AG09319 (cell line): ENCODE results near the gene C1QTNF6.
"Not testable (repeated sequence)": the region's sequence is repeated elsewhere in the genome, so short reads cannot be mapped to it uniquely, and the experiment has no call there.

ENCODE experiments used
- DNase-seq: peaks from one replicate; pipeline ENCODE4 v3.0.0-alpha.2; 2010; ENCODE audit warnings: low read depth; ENCODE audit errors: extremely low read depth
- TF ChIP-seq, protein P1 (sequence below): IDR thresholded peaks from 2 replicates; pipeline ENCODE4 v1.5.1; 2011; ENCODE audit warnings: low read depth, mild to moderate bottlenecking, inconsistent platforms, low read length, moderate library complexity

Gene C1QTNF6

DNA sequence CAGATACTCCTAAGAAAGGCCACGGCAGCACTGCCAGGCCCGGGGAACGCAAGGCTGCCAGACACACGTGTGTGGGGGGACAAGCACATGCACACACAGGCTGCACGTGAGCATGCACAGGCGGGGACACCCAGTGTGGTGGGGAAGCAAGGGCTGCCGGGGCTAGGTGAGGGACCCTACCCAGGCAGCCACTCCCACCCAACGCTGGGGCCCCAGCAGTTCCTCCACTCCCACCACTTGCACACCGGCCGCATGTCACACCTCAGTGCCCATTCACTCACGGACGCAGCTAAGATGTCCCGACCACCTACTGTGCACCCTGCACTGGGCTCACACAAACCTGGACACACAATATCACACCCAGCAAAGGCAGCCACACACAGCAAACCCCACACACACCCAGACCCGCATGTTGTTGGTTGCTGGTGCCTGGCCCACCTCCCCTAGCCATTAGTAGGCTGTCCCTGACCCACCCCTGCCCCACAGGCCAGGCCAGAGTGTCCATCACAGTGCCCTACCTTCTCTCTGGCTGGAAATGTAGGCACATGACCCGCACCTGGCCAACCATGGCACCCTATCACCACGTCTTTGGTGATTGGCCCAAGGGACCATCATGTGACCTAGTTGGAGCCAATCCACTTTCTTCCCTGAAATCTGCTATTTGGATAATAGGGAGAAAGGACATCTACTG lies 15.5 kb upstream of the C1QTNF6 start:
- no peak for DNase-seq
- TF ChIP-seq, protein P1, sequence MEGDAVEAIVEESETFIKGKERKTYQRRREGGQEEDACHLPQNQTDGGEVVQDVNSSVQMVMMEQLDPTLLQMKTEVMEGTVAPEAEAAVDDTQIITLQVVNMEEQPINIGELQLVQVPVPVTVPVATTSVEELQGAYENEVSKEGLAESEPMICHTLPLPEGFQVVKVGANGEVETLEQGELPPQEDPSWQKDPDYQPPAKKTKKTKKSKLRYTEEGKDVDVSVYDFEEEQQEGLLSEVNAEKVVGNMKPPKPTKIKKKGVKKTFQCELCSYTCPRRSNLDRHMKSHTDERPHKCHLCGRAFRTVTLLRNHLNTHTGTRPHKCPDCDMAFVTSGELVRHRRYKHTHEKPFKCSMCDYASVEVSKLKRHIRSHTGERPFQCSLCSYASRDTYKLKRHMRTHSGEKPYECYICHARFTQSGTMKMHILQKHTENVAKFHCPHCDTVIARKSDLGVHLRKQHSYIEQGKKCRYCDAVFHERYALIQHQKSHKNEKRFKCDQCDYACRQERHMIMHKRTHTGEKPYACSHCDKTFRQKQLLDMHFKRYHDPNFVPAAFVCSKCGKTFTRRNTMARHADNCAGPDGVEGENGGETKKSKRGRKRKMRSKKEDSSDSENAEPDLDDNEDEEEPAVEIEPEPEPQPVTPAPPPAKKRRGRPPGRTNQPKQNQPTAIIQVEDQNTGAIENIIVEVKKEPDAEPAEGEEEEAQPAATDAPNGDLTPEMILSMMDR: no peak

DNA sequence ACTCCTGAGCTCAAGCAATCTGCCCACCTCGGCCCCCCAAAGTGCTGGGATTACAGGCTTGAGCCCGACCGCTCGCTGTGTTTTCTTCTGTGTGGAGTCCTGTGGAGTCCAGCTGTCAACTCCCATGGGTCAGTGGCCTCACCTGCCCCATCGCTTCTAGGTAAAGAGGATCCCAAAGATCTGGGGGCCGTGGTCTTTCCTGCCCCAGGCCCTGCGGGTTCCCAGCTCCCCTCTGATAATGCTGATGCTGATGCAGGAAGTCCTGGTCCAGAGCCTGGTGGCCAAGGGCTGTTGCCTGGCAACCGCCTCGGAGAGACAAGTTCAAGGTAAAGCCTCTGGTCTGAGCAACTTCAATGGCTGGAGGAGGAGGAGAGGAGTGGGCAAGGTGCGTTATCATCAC lies 14.7 kb upstream of the C1QTNF6 start:
- DNase-seq: no peak
- TF ChIP-seq, protein P1: no peak

DNA sequence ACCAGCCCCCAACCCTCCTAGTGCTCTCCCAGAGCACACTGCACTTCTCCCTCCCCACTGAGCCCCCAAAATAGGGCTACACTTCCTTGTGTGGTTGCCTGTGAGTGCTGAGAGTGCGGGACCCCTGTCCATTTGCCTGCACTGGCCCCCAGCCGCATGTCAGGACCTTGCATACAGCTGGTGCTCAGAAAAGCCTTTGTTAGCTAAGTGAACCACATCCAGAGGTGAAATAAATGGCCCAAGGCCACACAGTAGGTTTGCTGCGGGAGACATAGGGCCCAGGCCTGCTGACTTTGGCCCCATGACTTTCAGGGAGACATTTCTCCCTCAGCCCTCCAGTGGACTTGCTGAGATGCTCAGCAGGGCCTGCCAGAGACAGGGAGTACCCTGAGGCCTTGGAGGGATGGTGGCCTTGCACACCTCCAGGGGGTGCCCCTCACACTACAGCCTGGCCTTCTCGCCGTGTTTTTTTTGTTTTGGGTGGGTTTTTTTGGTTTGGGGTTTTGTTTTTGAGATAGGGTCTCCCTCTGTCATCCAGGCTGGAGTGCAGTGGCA lies 14.0 kb upstream of the C1QTNF6 start:
- DNase-seq: no peak
- TF ChIP-seq, protein P1: no peak

DNA sequence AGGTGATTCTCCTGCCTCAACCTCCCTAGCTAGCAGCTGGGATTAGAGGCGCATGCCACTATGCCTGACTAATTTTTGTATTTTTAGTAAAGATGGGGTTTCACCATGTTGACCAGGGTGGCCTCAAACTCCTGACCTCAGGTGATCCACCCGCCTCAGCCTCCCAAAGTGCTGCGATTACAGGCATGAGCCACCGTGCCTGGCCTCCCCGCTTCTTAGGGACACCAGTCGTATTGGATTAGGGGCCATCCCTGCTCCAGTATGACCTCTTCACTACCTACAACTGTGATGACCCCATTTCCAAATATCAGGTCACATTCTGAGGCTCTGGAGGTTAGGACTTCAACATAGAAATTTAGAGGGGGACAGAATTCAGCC lies 13.4 kb upstream of the C1QTNF6 start:
- DNase-seq: not testable (repeated sequence)

DNA sequence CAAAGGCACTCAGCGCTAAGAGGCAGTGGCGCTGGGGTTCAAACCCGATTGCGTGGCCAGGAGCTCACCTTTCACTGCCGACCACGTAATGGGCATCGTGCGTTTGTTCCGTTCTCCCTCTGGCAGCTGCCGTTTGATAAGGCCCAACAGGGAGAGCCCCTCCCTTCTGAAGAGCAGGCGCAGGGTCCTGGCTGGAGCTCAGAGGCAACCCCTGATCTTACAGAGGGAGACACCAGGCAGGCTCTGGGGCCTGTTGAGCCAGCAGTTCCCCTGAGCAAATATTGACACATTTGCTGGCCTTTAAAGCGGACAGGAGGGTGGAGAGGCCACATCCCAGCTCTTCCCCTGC lies 11.7 kb upstream of the C1QTNF6 start:
- TF ChIP-seq, protein P1: no peak
- no peak for DNase-seq

DNA sequence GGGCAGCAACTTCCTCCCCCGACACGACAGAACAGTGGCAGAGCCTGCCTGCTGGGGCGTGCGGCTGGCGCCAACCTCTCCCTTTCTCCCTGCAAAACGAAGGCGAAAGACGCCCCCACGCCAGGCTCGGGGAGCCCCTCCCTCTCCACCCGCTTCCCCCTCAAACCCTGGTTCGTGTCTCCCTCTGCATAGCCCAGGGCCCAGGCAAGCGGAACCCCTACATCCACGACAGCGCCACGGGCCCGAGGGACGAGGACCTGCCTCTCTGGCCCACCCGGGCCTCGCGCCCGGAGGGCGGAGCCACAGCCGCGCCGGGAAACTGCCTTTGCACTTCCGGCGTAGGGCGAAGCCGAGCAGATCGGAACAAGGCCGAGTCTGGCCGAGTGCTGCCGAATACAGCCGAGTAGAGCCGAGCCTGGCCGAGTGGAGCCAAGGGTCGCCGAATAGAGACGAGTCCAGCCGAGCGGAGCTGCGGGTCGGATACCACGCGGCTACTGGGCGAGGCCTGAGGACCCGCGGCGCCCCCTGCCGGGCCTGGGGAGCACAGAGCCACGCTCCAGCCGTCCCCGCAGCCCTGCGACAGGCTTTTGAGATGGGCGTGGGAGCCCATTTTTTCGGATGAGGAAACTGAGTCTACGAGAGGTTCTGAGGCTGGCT lies 11.2 kb upstream of the C1QTNF6 start:
- DNase-seq: peak; percentile 95
- TF ChIP-seq, protein P1: peak; percentile 95

DNA sequence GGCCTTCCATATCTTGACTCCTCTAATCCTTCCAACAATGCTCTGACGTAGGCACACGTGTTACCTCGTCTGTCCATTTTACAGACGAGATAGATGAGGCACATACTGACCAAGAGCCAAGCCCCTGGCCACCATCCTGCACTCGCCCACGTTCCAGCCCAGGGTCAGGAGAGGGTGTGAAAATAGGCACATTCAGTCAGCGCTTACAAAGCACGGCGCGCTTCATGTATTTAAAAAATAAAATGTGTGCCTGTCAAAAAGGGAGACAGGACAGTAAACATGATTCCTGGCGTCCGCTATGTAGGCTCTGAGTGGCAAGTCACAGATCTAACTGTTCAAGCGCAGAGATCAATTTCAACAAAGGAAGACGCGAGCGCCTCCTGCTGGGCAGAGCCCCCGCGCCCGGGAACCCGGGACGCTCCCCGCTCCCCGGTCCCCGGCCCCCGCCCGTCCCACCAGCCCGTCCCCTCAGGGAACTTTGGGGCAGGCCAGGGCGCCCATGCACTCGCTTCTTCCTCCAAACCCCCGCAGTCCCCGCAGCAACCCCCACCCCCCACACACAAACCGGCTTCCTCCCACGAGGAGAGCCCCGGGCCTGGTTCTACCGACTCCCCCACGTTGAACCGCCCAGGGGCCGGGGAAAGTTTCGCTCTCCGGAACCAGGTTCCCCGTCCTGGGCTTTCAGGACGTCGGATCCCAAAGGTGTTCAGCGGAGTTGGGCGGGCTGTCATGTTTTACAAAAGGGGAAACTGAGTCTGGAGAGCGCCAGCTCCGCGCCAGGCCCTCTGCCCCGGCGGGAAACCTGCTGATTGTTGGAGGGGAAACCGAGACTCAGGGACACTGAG lies 10.4 kb upstream of the C1QTNF6 start:
- no peak for DNase-seq
- TF ChIP-seq, protein P1: peak; percentile 73
